Stimulated activated CD8-positive, alpha-beta memory T cell treated with anti-CD3 and anti-CD28 coated beads, Interleukin-7, amount 100 ng/mL, for 48 hours (primary cell): ENCODE results near the gene CUEDC1.

Experiments used
- DNase-seq, 2 donors: peaks; one replicate each; pipeline ENCODE4 v3.0.0-alpha.2; 2020; ENCODE audit warnings: low read depth in 1 of 2; ENCODE audit errors: extremely low read depth in 1 of 2

CUEDC1 gene

GRCh38 chr17:57955183-57955931, at the start of gene CUEDC1:
Gene CUEDC1 (minus strand): TSS chr17:57955412. CDS start chr17:57885564, 69,848 bp downstream.
- DNase-seq: peak; percentile 16 to 38

DNA sequence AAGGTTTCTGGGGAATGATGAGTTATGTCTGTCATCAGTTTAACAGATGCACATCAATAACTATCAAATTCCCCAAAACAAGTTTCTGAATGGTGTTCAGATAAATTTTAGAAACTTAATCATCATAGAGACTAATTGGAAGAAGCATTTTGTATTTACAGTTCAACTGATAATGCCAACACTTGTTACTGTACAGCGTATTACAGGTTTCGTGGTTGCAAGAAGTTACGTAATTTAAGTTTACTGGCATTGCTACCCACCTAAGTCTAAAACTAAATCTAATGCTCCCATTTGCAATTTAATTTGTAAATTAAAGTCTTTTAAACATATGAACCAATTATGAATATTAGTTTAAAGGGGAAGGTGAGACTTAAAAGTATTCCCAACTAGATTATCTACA, 48.8 kb upstream of the CUEDC1 start:
- no peak for DNase-seq

GRCh38 chr17:58002973-58003372, 47.8 kb upstream of the CUEDC1 start:
- DNase-seq: no peak

GRCh38 chr17:58002154-58002948, 47.1 kb upstream of the CUEDC1 start:
- no peak for DNase-seq

GRCh38 chr17:58001461-58002124, 46.4 kb upstream of the CUEDC1 start:
- DNase-seq: no peak

DNA sequence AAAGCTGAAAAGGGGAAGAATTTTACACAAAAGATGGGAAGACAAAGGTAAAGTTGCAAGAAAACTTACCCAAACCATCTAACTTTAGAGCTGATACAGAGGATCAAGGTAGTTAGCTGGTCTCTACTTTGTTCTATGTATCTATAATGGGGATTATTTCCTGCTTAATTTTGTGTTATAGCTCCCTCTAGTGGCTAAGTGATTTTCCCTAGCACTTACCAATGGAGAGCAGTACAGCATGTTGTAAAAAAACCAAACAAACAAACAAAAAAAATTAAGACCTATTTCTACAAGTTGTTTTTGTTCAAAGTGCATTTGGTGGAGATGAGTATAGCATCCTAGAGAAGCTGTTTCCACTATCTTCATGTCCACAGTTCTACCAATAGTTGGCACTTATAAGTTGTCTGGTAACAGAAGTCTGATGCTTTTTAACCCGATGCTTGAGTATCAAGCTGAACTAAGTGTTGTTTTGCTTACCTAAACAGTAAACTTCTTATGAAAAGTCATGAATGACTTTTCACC, 44.3 kb upstream of the CUEDC1 start:
- DNase-seq: no peak

GRCh38 chr17:57999010-57999495, 43.8 kb upstream of the CUEDC1 start:
- DNase-seq: no peak

DNA sequence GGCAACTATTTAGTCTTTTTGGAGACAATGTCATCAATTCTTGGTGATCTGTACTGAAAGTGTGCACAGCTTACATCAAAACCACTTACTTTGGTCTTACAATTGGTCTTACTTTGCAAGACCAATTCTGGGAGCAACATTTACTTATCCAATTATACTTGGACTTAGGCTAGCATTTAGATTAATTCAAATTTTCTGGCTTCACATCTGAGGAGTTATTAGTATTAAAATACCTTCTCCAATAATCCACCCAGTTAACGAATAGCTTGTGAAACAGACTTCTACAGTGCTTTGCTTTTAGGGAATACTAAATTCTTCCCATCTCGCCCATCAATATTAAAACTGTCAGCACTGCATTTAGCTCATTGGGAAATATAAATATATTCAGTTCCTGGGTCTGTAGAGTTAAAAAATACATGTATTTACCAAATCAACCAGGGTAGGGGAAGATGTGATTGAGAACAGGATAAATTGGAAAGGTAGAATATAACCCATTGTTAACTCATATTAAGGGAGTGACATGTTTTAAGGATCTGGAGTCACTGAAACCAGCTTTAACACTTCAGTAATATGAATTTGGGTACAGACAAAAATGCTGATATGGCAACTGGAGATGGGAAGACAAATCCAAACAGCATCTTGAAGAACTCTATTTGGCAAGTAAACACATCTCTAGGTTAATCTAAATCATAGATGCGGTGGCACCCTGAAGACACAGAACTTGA, 42.0 kb upstream of the CUEDC1 start:
- no peak for DNase-seq

DNA sequence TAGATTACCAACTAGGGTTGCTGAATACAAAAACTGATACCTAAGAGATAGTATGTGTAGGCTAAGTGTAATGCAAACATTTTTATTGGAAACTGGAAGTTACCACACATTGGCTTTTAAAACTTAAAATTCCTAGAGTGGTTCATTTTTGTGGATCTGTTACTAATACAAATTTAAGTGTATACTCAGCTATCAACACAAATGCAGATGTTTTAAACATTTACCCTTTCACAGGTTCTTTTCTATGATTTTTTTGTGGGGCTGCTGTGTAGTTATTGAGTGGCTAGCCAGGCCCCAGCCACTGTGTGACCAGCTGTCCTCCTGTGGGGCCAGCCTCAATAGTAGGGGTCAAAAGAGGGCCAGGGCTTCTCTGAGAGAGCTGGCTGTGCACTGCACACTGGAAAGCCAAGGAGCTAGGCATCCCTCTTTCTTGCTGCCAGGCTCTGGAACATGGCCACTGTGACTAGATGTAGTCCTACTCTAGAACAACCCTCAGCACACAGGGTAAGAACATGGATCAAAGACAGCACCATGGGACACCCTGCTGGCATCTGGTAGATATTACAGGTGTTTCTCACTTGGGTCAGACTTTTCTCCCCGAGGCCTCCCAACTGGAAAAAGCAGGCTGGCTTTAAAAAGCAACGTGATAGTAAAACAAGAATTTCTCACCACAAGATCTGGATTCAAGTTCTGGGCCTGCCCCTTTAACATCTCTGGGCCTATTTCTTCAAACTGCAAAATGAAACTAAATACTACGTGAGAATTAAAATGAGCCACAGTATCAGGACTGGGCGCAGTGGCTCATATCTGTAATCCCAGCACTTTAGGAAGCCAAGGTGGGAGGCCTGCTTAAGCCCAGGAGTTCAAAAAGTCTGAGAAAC, 40.1 kb upstream of the CUEDC1 start:
- DNase-seq: peak in 1 of 2 donors; percentile 40

GRCh38 chr17:57994436-57994835, 39.2 kb upstream of the CUEDC1 start:
- DNase-seq: no peak

DNA sequence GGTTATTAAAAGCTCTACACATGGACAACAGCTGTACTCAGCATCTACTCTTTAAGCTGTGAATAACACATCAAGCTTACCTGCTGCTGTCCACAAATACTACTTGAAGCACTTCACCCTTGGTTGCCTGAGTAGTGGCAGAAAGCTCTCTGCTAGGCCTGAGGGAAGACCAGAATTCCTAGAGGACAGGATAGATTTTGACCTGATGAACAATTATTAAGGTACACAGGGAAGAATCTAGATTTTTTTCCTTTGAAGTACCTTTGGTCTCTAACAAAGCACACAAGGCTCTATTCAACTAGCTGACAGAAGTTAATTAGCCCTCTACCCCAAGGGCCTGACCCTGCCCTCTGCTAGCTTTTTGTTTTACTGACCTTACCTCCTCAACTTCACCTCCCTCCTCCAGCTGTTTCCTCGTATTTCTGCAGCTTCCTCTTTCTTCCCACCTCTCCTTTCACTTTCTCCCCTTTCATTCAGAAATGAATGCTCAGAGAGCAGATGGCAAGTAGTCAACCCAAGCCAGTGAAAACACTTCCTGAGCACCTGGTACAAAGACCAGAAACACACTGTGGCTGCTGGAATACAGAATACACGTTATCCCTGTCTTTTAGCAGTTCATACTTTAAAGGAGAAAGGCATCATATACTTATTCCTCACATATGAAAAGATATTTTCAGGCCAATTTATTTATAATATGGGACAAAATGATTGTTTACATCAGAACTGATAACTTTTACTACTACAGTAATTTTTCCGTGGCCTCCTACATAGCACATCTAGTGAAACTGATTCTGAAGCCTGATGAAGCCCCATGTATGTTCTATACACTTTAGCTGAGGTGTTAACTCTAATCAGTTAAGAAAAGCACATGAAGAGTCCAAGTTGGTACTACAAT, 38.5 kb upstream of the CUEDC1 start:
- no peak for DNase-seq

- DNase-seq: no peak
Observed at GRCh38 chr17:57991537-57991936, 36.3 kb upstream of the CUEDC1 start.

DNA sequence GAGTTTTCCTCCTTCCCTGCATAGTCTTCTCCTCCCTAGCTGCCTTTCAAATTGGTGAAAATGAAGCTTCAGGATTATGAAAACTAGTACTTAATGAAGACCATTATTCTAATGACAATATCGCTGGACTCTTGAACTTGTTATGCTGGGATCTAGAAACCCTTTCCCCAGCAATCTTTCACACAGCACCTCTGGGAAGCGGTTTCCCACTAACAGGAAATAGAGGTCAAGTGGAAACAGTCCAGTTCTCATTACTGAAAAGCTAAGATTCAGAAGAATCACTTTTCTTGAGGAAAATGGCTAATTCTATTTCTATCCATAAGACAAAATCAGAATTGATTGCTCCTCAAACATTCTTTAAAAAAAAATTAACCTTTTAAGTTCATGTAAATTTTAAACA, 34.8 kb upstream of the CUEDC1 start:
- no peak for DNase-seq

DNA sequence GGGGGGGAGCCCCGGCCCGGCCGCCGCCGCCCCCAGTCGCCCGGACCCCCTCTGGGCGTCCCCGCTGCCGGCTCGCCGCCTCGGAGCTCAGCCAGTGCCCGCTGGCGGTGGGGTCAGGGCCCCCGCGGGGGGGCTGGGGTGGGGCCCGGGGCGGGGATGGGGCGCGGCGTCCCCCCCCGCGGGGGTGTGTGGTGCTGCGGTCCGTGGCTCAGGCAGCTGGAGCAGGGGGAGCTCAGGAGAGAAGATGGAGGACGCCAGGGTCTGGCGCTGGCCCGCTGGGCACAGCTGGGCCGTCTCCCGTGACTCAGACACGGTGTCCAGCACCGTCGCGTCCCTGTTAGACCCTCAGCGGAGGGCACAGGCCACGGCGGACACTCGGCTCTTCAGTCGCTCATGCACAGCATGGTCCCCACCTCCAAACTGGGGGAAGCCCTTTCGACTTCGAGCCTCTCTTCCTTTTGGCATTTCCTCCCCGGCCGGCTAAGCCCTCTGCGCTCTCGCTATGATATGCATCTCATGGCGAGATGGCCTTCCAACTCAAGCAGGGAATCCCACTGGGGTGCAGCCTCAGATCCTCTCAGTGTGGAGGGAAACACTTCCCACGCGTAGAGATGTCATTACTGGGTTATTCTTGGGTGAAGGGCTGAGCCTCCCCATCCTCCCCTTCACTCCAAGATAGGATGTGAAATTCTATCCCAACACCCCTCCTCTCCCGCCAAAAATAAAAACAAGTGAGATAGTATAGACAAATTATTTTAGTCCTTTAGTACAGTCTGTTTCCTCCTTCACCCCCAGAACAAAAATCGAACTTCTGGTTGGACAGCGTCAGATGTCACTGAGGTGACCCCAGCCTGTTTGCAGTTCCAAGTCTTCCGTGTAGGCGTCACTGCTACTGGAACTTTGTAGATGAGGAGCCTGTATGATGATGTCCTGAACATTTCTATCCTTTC, 33.4 kb upstream of the CUEDC1 start:
- DNase-seq: peak in 1 of 2 donors; percentile 43

- peak; percentile 56 to 63 for DNase-seq
Observed at GRCh38 chr17:57987581-57988300, 32.5 kb upstream of the CUEDC1 start, which contains the start of gene VEZF1. Gene VEZF1 (minus strand): TSS chr17:57988254. CDS start chr17:57988111, 143 bp downstream.

- peak; percentile 17 to 51 for DNase-seq
Observed at GRCh38 chr17:57986841-57987580, 31.8 kb upstream of the CUEDC1 start.
